H7 (cell line): ENCODE data around the gene ACTR5. TPM values are rescaled to one million over a fixed set of nuclear protein-coding genes. Genes with fewer than 3 reads are reported as not detected.

Experiments used
- DNase-seq: peaks from one replicate; pipeline ENCODE4 v3.0.0; 2012
- H3K27me3 ChIP-seq: 2 replicates; pipeline ENCODE4 v1.6.0; 2011; ENCODE audit warnings: mild to moderate bottlenecking, low read length; ENCODE audit not compliant: control insufficient read depth, insufficient read depth
- H3K36me3 ChIP-seq: replicated peaks from 2 replicates; pipeline ENCODE4 v1.5.1; 2011; ENCODE audit warnings: low read length; ENCODE audit not compliant: control insufficient read depth, insufficient read depth
- H3K4me3 ChIP-seq: 2 replicates; pipeline ENCODE4 v1.5.1; 2011; ENCODE audit warnings: low read depth, mild to moderate bottlenecking, control low read depth, low read length, moderate library complexity; ENCODE audit not compliant: insufficient read depth
- total RNA-seq: library from RNA; depleted of rRNA; stranded (reverse); fragments of >200 nt; shearing (Covaris generic); gene quantifications from 2 replicates; pipeline ENCODE4 v1.2.3, GENCODE V29; 2014; rRNA removed

ACTR5 gene
- total RNA-seq = 16.0 and 17.0 TPM in 2 replicates

- Histone ChIP-seq H3K36me3 (peaks cover 6% of the 10 kb centered on the region), H3K27me3 (peaks cover 7% of the 10 kb centered on the region), H3K4me3 (peak within 1 kb of the TSS; percentile 86)
- peak; percentile 98 for DNase-seq
Measured at GRCh38 chr20:38748097-38748860, at the start of gene ACTR5. ACTR5 (plus strand) TSS chr20:38748460; CDS start chr20:38748479, 19 bp downstream.

GRCh38 chr20:38698541-38698940 is 49.7 kb upstream of the ACTR5 start:
- no peak overlapping the region for H3K4me3 ChIP-seq
- no peaks in the 10 kb centered on the region for H3K36me3 ChIP-seq
- no peaks in the 10 kb centered on the region; the same call in 1 of the 2 replicates for H3K27me3 ChIP-seq
- no peak for DNase-seq

- peak; percentile 83 for DNase-seq
- Histone ChIP-seq H3K36me3 (no peaks in the 10 kb centered on the region), H3K27me3 (no peaks in the 10 kb centered on the region; the same call in 1 of the 2 replicates), H3K4me3 (no peak overlapping the region)
Measured at GRCh38 chr20:38700141-38700540, 48.1 kb upstream of the ACTR5 start.

GRCh38 chr20:38700926-38701325 is 47.3 kb upstream of the ACTR5 start:
- no peak for DNase-seq
- Histone ChIP-seq H3K27me3 (no peaks in the 10 kb centered on the region; the same call in 1 of the 2 replicates), H3K4me3 (no peak overlapping the region), H3K36me3 (no peaks in the 10 kb centered on the region)

GRCh38 chr20:38703526-38703925 is 44.7 kb upstream of the ACTR5 start:
- H3K36me3 ChIP-seq = no peaks in the 10 kb centered on the region
- no peak overlapping the region for H3K4me3 ChIP-seq
- DNase-seq = no peak
- H3K27me3 ChIP-seq = no peaks in the 10 kb centered on the region; the same call in 1 of the 2 replicates

GRCh38 chr20:38704136-38704535 is 44.1 kb upstream of the ACTR5 start:
- no peaks in the 10 kb centered on the region for H3K36me3 ChIP-seq
- H3K27me3 ChIP-seq = no peaks in the 10 kb centered on the region; the same call in 1 of the 2 replicates
- no peak overlapping the region for H3K4me3 ChIP-seq
- DNase-seq = no peak

- Histone ChIP-seq H3K27me3 (no peaks in the 10 kb centered on the region; the same call in 1 of the 2 replicates), H3K36me3 (no peaks in the 10 kb centered on the region), H3K4me3 (no peak overlapping the region)
- peak; percentile 60 for DNase-seq
Measured at GRCh38 chr20:38706509-38706908, 41.8 kb upstream of the ACTR5 start.

GRCh38 chr20:38714308-38714707 is 34.0 kb upstream of the ACTR5 start:
- Histone ChIP-seq H3K4me3 (no peak overlapping the region), H3K27me3 (peaks cover 15% of the 10 kb centered on the region), H3K36me3 (no peaks in the 10 kb centered on the region)
- no peak for DNase-seq

GRCh38 chr20:38715646-38716045 is 32.6 kb upstream of the ACTR5 start:
- Histone ChIP-seq H3K4me3 (no peak overlapping the region), H3K36me3 (no peaks in the 10 kb centered on the region), H3K27me3 (peaks cover 28% of the 10 kb centered on the region)
- no peak for DNase-seq

- Histone ChIP-seq H3K4me3 (peak overlapping the region; percentile 16; the same call in 1 of the 2 replicates), H3K36me3 (no peaks in the 10 kb centered on the region), H3K27me3 (peaks cover 94% of the 10 kb centered on the region)
- DNase-seq = peak; percentile 80
Measured at GRCh38 chr20:38722683-38723016, 25.6 kb upstream of the ACTR5 start.

GRCh38 chr20:38723017-38723847 is 25.0 kb upstream of the ACTR5 start:
- peaks cover 99% of the 10 kb centered on the region for H3K27me3 ChIP-seq
- peak overlapping the region; percentile 29 for H3K4me3 ChIP-seq
- H3K36me3 ChIP-seq = no peaks in the 10 kb centered on the region
- DNase-seq = peak; percentile 75

GRCh38 chr20:38723848-38724625 is 24.2 kb upstream of the ACTR5 start, which contains the start of gene SLC32A1:
SLC32A1 (plus strand) TSS chr20:38724486; CDS start chr20:38724725, 239 bp downstream.
- Histone ChIP-seq H3K36me3 (no peaks in the 10 kb centered on the region), H3K4me3 (peak within 1 kb of the TSS; percentile 31), H3K27me3 (peaks cover 99% of the 10 kb centered on the region)
- DNase-seq = peak; percentile 88

GRCh38 chr20:38724626-38725147 is 23.6 kb upstream of the ACTR5 start:
- Histone ChIP-seq H3K36me3 (no peaks in the 10 kb centered on the region), H3K4me3 (peak overlapping the region; percentile 31), H3K27me3 (peaks cover 99% of the 10 kb centered on the region)
- no peak for DNase-seq
